ENCODE results near the gene DGKZ.

DNA sequence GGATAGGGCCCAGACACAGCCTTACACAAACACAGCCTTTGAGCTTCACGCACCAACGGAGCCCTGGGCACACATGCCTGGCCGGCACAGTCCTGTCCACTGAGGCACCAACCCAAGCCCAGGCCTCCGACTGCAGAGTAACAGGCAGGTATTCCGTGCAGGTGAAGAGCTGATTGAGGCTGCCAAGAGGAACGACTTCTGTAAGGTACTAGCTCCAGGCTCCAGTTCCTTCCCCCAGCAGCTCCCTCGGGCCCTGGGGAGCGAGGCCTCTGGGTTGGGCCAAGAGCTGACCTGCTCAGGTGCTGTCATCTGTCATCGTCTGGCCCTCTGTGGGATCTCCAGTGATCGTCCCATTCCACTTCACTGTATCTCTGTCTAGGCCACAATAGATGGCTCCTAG is 31.0 kb downstream of the DGKZ start:
- TF ChIP-seq, protein P1, sequence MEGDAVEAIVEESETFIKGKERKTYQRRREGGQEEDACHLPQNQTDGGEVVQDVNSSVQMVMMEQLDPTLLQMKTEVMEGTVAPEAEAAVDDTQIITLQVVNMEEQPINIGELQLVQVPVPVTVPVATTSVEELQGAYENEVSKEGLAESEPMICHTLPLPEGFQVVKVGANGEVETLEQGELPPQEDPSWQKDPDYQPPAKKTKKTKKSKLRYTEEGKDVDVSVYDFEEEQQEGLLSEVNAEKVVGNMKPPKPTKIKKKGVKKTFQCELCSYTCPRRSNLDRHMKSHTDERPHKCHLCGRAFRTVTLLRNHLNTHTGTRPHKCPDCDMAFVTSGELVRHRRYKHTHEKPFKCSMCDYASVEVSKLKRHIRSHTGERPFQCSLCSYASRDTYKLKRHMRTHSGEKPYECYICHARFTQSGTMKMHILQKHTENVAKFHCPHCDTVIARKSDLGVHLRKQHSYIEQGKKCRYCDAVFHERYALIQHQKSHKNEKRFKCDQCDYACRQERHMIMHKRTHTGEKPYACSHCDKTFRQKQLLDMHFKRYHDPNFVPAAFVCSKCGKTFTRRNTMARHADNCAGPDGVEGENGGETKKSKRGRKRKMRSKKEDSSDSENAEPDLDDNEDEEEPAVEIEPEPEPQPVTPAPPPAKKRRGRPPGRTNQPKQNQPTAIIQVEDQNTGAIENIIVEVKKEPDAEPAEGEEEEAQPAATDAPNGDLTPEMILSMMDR (conservative IDR thresholded peaks at IDR 0.05; ENCODE audit: low read length) = no peak
- TF ChIP-seq EZH2phosphoT487 (IDR thresholded peaks at IDR 0.05; ENCODE audit: borderline replicate concordance) = no peak

Data from Loucy (cell line).